Stimulated activated CD8-positive, alpha-beta memory T cell treated with anti-CD3 and anti-CD28 coated beads, Interleukin-7, amount 100 ng/mL, for 4 hours (primary cell): ENCODE results near the gene THSD4.
"Not testable (repeated sequence)": the region's sequence is repeated elsewhere in the genome, so short reads cannot be mapped to it uniquely, and the experiment has no call there.

Experiments
- DNase-seq, 2 donors: peaks; one replicate each; pipeline ENCODE4 v3.0.0-alpha.2; 2020; ENCODE audit warnings: low read depth in 2 of 2

The THSD4 gene

DNA sequence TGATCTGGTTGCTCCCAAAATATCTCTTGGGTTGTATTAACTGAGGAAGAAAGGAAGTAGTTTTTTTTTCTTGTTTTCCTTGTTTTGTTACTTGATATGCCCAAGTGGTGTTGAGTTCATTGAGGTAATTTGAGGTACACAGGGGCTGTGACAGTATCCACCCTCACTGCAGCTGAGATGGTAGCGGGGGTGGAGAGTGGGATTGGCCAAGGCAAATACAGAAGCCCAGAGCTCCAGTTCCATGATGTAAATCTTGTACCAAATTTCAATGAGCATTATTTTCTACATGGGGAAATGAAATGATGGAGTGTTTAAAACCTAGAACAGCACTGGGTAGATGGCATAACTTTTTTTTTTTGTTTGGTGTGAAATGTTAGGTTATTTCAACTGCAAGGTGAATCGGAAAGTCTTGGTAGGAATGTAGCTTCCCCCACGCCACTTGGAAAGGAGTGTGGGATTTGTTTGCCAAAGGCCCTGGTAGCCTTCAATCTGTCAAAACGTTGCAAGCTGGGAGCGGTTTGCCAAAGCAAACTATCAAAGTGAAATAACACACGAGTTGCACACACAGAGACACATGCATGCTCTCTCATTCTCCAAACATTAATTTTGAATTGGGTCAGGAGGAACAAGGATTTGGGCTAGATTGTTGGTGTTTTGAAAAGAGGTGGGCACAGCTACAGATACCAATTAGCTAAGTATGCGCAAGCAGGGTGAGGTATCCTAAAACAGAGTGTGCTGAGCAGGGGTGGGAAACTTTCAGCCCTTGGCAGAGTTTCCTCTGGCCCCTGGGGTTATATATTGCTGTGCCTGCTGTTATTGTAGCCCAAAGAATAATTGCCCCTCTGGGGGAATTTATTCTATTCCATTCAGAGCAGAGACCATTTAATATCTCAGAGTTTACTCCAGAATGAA lies 34.6 kb downstream of the THSD4 start:
- DNase-seq: no peak

DNA sequence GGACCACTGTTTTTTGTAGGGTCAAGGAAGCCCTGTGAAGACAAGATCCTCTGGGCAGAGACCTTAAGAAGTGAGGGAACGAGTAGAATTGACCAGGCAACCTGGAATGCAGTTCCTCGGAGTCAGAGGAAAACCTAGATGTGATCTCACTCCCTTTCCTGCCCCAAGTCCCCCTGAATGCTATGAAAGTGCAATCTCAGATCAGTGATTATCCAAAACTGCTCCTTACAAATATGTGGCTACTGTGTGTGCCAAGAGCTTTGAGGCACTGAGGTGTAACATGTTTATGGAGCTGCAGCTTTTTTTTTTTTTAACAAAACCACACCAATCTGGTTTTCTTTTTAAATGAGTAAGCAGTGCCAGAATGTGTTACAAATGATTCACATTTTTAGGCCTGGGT lies 35.8 kb downstream of the THSD4 start:
- no peak for DNase-seq

DNA sequence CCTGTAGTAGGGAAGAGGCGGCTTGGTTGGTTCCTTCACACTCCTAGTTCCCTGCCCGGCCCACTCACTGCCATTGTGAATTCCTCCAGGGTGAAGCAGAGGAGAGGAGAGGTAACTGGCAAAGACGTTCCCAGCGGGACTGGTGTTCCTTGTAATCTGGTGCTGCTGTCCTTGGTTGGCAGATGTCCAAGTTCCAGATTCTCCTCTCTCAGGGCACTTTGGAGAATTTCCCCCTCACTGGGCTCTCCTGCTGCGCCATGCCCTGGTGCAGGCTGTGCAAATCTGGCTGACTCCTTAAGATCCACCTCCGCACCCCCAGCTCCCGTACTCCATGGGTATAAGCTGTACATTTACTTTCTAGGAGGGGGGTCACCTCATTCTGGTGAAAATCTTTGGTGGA lies 37.3 kb downstream of the THSD4 start:
- no peak for DNase-seq

- DNase-seq: no peak
Measured at GRCh38 chr15:71153823-71154524, 38.7 kb downstream of the THSD4 start.

GRCh38 chr15:71154607-71155200 lies 39.4 kb downstream of the THSD4 start:
- DNase-seq: no peak

GRCh38 chr15:71155534-71155933 lies 40.3 kb downstream of the THSD4 start:
- no peak for DNase-seq

- DNase-seq: no peak
Measured at GRCh38 chr15:71160976-71161375, 45.7 kb downstream of the THSD4 start.

DNA sequence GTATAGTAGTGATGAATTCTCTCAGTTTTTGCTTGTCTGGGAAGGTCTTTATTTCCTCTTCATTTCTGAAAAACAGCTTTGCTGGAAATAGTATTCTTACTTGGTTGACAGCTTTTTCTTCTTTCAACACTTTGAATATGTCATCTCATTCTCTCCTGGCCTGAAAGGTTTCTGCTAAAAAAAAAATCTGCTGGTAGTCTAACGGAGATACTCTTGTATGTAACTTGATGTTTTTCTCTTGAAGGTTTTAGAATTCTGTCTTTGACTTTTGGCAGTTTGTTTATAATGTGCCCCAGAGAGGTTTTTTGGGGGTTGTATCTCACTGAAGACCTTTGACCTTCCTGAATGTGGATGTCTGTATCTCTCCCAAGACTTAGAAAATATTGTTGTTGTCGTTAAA lies 47.0 kb downstream of the THSD4 start:
- DNase-seq: no peak

GRCh38 chr15:71164606-71165005 lies 49.3 kb downstream of the THSD4 start:
- DNase-seq: not testable (repeated sequence)

DNA sequence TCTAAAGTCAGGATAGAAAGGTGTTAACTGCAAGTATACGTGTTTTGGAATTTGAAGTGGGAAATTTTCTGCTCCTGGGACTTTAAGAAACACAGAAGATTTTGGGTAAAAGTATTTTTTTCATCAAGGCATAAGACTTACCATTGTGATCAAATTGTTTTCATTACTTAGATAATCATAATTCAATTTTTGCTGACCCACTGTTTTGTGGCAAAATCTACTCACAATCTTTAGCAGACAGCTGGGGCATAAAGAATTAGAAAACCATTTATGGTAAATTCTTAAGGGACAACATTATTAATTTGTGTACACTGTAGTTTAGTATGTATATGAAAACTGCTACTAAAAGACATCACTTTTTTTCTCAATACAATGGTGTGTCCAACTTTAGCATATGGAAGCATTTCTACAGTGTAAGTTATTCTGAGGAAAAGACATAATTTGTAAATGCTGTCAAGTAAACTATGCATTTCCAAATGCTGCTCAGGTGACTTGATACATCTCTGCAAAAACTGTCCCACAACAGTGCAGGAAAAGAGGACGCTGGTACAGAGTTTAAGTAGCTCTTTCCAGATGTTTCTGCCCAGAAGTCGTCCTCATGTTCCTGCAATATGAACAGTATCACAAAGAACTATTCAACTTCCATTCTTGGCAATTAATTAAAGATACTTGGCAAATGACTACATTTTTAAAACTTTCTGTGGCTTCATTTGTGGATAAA lies 52.3 kb downstream of the THSD4 start:
- DNase-seq: no peak

DNA sequence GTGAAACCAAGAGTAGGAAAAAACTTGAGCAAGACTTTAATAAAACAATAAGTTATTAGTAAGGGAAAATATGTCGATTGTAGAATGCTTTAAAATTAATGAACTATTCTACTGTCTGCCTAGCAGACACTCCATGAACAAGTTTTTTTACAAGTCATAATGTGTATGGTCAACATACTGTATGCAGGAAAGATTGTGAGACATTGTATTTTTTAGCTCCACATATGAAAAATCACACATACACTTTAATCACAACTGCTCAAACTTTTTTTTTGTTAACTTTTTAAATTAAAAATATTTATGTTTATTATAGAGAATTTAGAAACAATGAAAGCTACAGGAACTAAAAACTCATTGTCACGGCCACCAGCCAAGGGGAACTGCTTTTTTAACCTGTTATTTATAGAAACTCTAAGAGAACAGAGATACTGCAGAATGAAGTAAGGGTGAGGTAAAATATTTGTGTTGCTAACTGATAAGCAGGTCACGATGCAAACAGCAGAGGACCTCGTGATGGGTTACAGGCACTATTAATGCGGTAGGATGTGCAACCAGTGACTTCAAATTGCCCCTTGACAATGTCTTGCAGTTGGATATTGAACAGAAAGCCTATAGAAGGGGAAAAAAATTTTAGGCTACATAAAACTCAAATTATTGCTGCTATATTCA lies 53.0 kb downstream of the THSD4 start:
- DNase-seq: no peak

GRCh38 chr15:71170163-71170562 lies 54.9 kb downstream of the THSD4 start:
- DNase-seq: no peak

- no peak for DNase-seq
Measured at GRCh38 chr15:71171195-71171594, 55.9 kb downstream of the THSD4 start.

DNA sequence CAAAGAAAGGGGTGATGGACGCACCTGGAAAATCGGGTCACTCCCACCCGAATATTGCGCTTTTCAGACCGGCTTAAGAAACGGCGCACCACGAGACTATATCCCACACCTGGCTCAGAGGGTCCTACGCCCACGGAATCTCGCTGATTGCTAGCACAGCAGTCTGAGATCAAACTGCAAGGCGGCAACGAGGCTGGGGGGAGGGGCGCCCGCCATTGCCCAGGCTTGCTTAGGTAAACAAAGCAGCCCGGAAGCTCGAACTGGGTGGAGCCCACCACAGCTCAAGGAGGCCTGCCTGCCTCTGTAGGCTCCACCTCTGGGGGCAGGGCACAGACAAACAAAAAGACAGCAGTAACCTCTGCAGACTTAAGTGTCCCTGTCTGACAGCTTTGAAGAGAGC lies 59.1 kb downstream of the THSD4 start:
- DNase-seq: not testable (repeated sequence)

- DNase-seq: no peak
Measured at GRCh38 chr15:71180986-71181853, 65.9 kb downstream of the THSD4 start.

- no peak for DNase-seq
Measured at GRCh38 chr15:71182522-71182921, 67.3 kb downstream of the THSD4 start.

- no peak for DNase-seq
Measured at GRCh38 chr15:71183063-71183462, 67.8 kb downstream of the THSD4 start.

DNA sequence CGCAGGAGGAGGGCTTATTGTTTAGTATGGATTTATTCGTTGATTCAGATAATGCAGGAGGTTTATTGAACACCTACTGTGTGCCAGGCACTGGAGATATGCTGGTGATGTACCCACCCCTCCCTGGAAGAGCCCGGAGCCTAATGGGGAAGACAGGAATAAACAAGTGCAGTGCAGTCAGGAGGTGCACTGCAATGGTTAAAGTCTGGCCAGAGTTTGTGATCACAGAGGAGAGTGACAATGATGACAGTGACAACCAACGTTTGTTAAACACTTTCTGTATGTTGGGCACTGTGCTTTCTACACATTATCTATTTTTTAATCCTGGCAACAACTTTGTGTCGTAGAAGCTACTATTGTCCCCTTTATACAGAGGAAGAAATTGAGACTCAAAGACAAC lies 70.4 kb downstream of the THSD4 start:
- no peak for DNase-seq

DNA sequence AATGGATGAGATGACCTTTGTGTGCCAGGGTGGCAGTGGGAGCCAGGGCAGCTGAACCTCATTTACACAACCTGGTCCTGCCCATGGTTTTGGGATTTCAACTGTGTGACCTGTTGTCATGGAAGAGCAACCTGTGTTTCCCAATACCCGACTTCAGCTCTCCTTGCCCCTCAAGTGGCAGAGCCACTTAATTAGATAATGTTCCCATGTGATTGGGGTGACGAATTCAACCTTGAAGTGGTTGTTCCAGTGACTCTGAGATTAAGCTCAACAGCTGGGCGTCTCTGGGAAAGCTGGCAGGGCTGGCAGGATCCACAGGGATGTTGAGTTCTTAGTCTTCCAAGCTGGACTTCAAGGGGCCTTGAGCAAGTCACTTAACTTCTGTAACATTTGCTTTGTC lies 71.0 kb downstream of the THSD4 start:
- no peak for DNase-seq

- no peak for DNase-seq
Measured at GRCh38 chr15:71187078-71187477, 71.8 kb downstream of the THSD4 start.

GRCh38 chr15:71187526-71187925 lies 72.3 kb downstream of the THSD4 start:
- DNase-seq: no peak
